Progenitor cell of endocrine pancreas (in vitro differentiated cells): ENCODE results near the gene HYAL1. TPM values are rescaled to one million over a fixed set of nuclear protein-coding genes. Genes with fewer than 3 reads are reported as not detected.

ENCODE experiments used
- DNase-seq: peaks from one replicate; pipeline ENCODE4 v3.0.0; 2021; ENCODE audit warnings: low spot score; ENCODE audit not compliant: unreplicated experiment
- H3K27ac Mint-ChIP-seq: 2 replicates; pipeline ENCODE4 v1.8.0; 2021; ENCODE audit warnings: mild to moderate bottlenecking, moderate library complexity, mixed read lengths
- H3K27me3 Mint-ChIP-seq: 2 replicates; pipeline ENCODE4 v1.8.0; 2021; ENCODE audit warnings: mixed read lengths
- H3K36me3 Mint-ChIP-seq: 2 replicates; pipeline ENCODE4 v1.8.0; 2022; ENCODE audit warnings: mixed read lengths; ENCODE audit not compliant: insufficient read depth
- H3K4me1 Mint-ChIP-seq: 2 replicates; pipeline ENCODE4 v1.8.0; 2021; ENCODE audit warnings: low read depth, mixed read lengths
- H3K4me3 Mint-ChIP-seq: 2 replicates; pipeline ENCODE4 v1.8.0; 2021; ENCODE audit warnings: low read depth, mild to moderate bottlenecking, moderate library complexity, mixed read lengths
- H3K9me3 Mint-ChIP-seq: 2 replicates; pipeline ENCODE4 v1.8.0; 2021; ENCODE audit warnings: low read depth, mixed read lengths
- CTCF ChIP-seq: fragments of 200-600 bp; sonication (generic); IDR thresholded peaks from one replicate; pipeline ENCODE4 v1.5.0; 2021; ENCODE audit warnings: antibody characterized with exemption, mild to moderate bottlenecking; ENCODE audit not compliant: unreplicated experiment
- total RNA-seq: library from RNA; stranded (reverse); gene quantifications from 2 replicates; pipeline ENCODE4 v1.2.1, GENCODE V29; 2021

Gene HYAL1
- total RNA-seq, 1 donor from 2014 or later, result 3.1 TPM

DNA sequence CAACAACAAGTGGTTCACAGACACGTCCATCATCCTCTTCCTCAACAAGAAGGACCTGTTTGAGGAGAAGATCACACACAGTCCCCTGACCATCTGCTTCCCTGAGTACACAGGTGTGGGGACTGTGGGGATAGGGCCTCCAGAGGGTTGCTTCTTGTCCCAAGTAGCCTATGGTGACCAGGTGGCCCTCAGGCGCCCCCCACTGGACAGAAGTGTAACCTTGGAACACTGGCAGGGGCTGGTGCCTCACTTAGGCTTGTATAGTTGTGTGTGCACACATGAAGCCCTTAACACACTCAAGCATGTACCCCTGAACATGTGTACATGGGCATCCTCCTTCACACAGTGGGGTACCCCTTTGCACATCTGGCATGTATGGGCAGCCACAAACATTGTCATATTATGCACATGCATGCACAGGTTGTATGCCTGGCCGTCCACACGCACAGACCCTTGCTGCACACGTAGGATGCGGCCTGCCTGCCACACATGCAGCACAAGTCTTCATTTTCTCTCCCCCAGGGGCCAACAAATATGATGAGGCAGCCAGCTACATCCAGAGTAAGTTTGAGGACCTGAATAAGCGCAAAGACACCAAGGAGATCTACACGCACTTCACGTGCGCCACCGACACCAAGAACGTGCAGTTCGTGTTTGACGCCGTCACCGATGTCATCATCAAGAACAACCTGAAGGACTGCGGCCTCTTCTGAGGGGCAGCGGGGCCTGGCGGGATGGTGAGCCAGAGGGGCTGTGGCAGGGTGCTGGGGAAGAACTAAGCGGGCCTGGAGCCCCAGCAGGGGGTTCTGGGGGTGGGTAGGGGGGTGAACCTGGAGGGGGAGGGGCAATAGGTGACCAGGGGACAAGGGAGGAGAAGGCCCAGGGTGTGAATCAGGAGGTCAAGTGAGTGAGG is 46.1 kb downstream of the HYAL1 start:
- H3K9me3 Mint-ChIP-seq, result no peaks in the 10 kb centered on the region
- peak; percentile 65 for TF ChIP-seq CTCF
- peaks cover 28% of the 10 kb centered on the region for H3K4me1 Mint-ChIP-seq
- H3K27me3 Mint-ChIP-seq, result no peaks in the 10 kb centered on the region
- DNase-seq, result no peak
- H3K4me3 Mint-ChIP-seq, result no peak overlapping the region
- H3K36me3 Mint-ChIP-seq, result peaks cover 11% of the 10 kb centered on the region
- peak overlapping the region; percentile 89 for H3K27ac Mint-ChIP-seq

DNA sequence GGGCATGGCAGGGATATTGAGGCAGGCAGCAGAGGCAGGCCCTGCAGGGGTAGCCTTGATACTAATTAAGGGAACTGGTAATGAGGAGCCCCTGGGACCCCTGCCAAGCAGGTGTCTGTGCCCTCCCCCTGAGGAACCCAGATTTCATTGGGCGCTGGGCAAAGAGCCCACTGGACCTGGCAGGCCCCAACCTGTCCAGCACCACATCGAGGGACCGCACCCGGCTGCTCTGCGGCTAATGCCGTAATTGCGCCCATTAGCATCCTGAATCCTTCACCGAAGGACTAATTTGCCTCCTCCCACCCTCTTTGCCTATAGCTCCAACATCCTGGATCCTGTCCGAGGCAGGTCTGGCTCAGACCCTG is 48.1 kb downstream of the HYAL1 start:
- no peak for DNase-seq
- H3K27me3 Mint-ChIP-seq, result no peaks in the 10 kb centered on the region
- no peak overlapping the region for H3K27ac Mint-ChIP-seq
- H3K9me3 Mint-ChIP-seq, result no peaks in the 10 kb centered on the region
- peaks cover 24% of the 10 kb centered on the region for H3K4me1 Mint-ChIP-seq
- peaks cover 13% of the 10 kb centered on the region for H3K36me3 Mint-ChIP-seq
- no peak for TF ChIP-seq CTCF
- H3K4me3 Mint-ChIP-seq, result no peak overlapping the region

- Mint-ChIP-seq H3K36me3 (peaks cover 13% of the 10 kb centered on the region), H3K4me1 (peaks cover 24% of the 10 kb centered on the region), H3K4me3 (no peak overlapping the region), H3K9me3 (no peaks in the 10 kb centered on the region), H3K27me3 (no peaks in the 10 kb centered on the region), H3K27ac (no peak overlapping the region)
- TF ChIP-seq CTCF, result no peak
- DNase-seq, result no peak
Observed at GRCh38 chr3:50254577-50255250, 48.7 kb downstream of the HYAL1 start.

DNA sequence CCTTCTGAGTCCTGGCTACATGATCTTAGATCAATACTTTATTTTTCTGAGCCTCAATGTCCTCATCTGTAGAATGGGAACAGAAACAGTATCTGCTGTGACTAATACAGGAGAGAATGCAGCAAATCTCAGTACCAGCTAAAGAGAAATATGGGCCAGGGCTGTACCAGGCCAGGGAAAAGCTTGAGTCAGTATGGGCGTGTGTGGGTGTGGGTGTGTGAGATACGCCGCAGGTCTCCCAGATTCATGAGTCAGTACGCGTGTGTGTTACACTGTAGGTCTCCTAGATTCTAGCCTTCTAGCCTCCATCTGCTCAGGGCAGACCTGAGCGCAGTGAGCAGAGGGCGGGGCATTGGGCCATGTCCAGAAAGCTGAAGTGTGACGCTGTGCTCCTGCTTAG is 52.2 kb downstream of the HYAL1 start:
- DNase-seq, result no peak
- H3K27me3 Mint-ChIP-seq, result no peaks in the 10 kb centered on the region
- H3K27ac Mint-ChIP-seq, result no peak overlapping the region
- H3K36me3 Mint-ChIP-seq, result peaks cover 2% of the 10 kb centered on the region
- H3K9me3 Mint-ChIP-seq, result no peaks in the 10 kb centered on the region
- H3K4me1 Mint-ChIP-seq, result peaks cover 13% of the 10 kb centered on the region
- no peak overlapping the region for H3K4me3 Mint-ChIP-seq
- TF ChIP-seq CTCF, result no peak

GRCh38 chr3:50250514-50250913 is 52.9 kb downstream of the HYAL1 start:
- no peaks in the 10 kb centered on the region for H3K27me3 Mint-ChIP-seq
- TF ChIP-seq CTCF, result no peak
- peaks cover 16% of the 10 kb centered on the region for H3K4me1 Mint-ChIP-seq
- H3K36me3 Mint-ChIP-seq, result peaks cover 2% of the 10 kb centered on the region
- no peak overlapping the region for H3K4me3 Mint-ChIP-seq
- peak overlapping the region; percentile 26 for H3K27ac Mint-ChIP-seq
- no peaks in the 10 kb centered on the region for H3K9me3 Mint-ChIP-seq
- DNase-seq, result no peak

Other genes with a start within 250 kb of the HYAL1 start
- 317 and 322 TPM in 2 replicates for gene RBM5, start 214.7 kb downstream of the HYAL1 start, total RNA-seq
- gene SEMA3F, start 148.2 kb downstream of the HYAL1 start, total RNA-seq, result 23.6 and 26.5 TPM in 2 replicates
- 0.12 and 0.91 TPM in 2 replicates for gene GNAT1, start 112.0 kb downstream of the HYAL1 start, total RNA-seq
- 43.5 and 44.7 TPM in 2 replicates for gene SLC38A3, start 98.3 kb downstream of the HYAL1 start, total RNA-seq
- 158 and 171 TPM in 2 replicates for gene GNAI2, start 67.4 kb downstream of the HYAL1 start, total RNA-seq
- gene SEMA3B, start 34.4 kb downstream of the HYAL1 start, total RNA-seq, result 24.6 and 27.6 TPM in 2 replicates
- not detected in 2 replicates for gene LSMEM2, start 24.5 kb downstream of the HYAL1 start, total RNA-seq
- 49.0 and 58.7 TPM in 2 replicates for gene IFRD2, start 11.1 kb downstream of the HYAL1 start, total RNA-seq
- 3.2 and 3.6 TPM in 2 replicates for gene HYAL3, start 4.2 kb downstream of the HYAL1 start, total RNA-seq
- 7.5 and 9.4 TPM in 2 replicates for gene NAA80, start 4.2 kb downstream of the HYAL1 start, total RNA-seq
- gene HYAL2, start 19.2 kb upstream of the HYAL1 start, total RNA-seq, result 74.3 and 77.9 TPM in 2 replicates
- gene TUSC2, start 24.6 kb upstream of the HYAL1 start, total RNA-seq, result 33.1 and 34.9 TPM in 2 replicates
- gene RASSF1, start 37.3 kb upstream of the HYAL1 start, total RNA-seq, result 11.7 and 13.9 TPM in 2 replicates
- 0.86 and 2.2 TPM in 2 replicates for gene ZMYND10, start 42.2 kb upstream of the HYAL1 start, total RNA-seq
- gene NPRL2, start 47.2 kb upstream of the HYAL1 start, total RNA-seq, result 25.7 and 31.6 TPM in 2 replicates
- 18.7 and 19.2 TPM in 2 replicates for gene CYB561D2, start 47.3 kb upstream of the HYAL1 start, total RNA-seq
- gene TMEM115, start 55.9 kb upstream of the HYAL1 start, total RNA-seq, result 32.7 and 33.0 TPM in 2 replicates
- gene CACNA2D2, start 200.1 kb upstream of the HYAL1 start, total RNA-seq, result 5.5 and 6.9 TPM in 2 replicates